Fibroblast of the conjunctiva (primary cell): ENCODE data around the gene KLK15.

ENCODE experiments used
- DNase-seq: peaks from one replicate; pipeline ENCODE4 v3.0.0-alpha.2; 2010; ENCODE audit warnings: low read depth

Gene KLK15

GRCh38 chr19:50833117-50833801 lies at the start of gene KLK15:
Gene KLK15 (minus strand): TSS chr19:50833574. CDS start chr19:50831492, 2,082 bp downstream.
- DNase-seq: no peak

- DNase-seq: no peak
Measured at GRCh38 chr19:50882188-50882587, 48.8 kb upstream of the KLK15 start.

GRCh38 chr19:50880241-50880640 lies 46.9 kb upstream of the KLK15 start:
- DNase-seq: no peak

GRCh38 chr19:50878851-50879250 lies 45.5 kb upstream of the KLK15 start:
- DNase-seq: no peak

- DNase-seq: no peak
Measured at GRCh38 chr19:50877338-50877737, 44.0 kb upstream of the KLK15 start.

- DNase-seq: no peak
Measured at GRCh38 chr19:50876456-50876855, 43.1 kb upstream of the KLK15 start.

GRCh38 chr19:50875795-50876422 lies 42.5 kb upstream of the KLK15 start:
- no peak for DNase-seq

- DNase-seq: no peak
Measured at GRCh38 chr19:50874211-50874610, 40.8 kb upstream of the KLK15 start.

GRCh38 chr19:50873056-50873455 lies 39.7 kb upstream of the KLK15 start, which contains the start of gene KLK2:
Gene KLK2 (plus strand): TSS chr19:50873439. CDS start chr19:50873474, 35 bp downstream.
- DNase-seq: no peak

GRCh38 chr19:50870417-50871089 lies 37.2 kb upstream of the KLK15 start:
- DNase-seq: no peak

GRCh38 chr19:50869479-50869878 lies 36.1 kb upstream of the KLK15 start:
- no peak for DNase-seq

- no peak for DNase-seq
Measured at GRCh38 chr19:50861496-50862286, 28.3 kb upstream of the KLK15 start.

- no peak for DNase-seq
Measured at GRCh38 chr19:50861010-50861409, 27.6 kb upstream of the KLK15 start.

- DNase-seq: no peak
Measured at GRCh38 chr19:50859849-50860248, 26.5 kb upstream of the KLK15 start.

GRCh38 chr19:50858886-50859285 lies 25.5 kb upstream of the KLK15 start:
- no peak for DNase-seq

- no peak for DNase-seq
Measured at GRCh38 chr19:50857366-50857765, 24.0 kb upstream of the KLK15 start.

GRCh38 chr19:50854636-50855410 lies 21.4 kb upstream of the KLK15 start, which contains the start of gene KLK3:
Gene KLK3 (plus strand): TSS chr19:50854915. CDS start chr19:50854956, 41 bp downstream.
- DNase-seq: no peak

- DNase-seq: no peak
Measured at GRCh38 chr19:50851620-50852019, 18.2 kb upstream of the KLK15 start.

- DNase-seq: no peak
Measured at GRCh38 chr19:50850738-50851137, 17.4 kb upstream of the KLK15 start.

GRCh38 chr19:50844296-50844935 lies 11.0 kb upstream of the KLK15 start:
- no peak for DNase-seq

- no peak for DNase-seq
Measured at GRCh38 chr19:50843701-50844221, 10.4 kb upstream of the KLK15 start.
